Measurements from ENCODE around the gene ASPG.

DNA sequence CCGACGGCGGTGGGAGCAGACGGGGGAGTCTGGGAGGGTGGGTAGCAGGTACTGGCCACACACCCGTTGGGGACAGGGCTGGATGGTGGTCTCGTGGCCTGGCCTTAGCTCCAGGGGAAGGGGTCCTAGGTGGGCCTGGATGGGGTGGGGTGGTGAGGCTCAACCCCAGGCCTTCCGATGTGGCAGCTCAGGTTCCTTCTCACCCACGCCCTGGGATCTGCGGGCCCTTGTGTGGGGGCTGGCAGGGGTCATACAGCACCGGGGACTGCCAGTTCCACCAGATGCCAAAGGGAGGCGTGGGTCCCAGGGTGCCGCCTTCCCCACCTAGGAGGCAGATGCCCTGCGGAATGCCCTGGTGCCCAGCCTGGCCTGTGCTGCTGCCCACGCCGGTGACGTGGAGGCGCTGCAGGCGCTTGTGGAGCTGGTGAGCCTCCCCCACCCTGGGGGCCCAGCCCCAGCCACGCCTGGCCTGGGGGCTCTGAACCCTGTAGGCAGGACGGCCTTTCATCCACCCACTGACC, 21.0 kb downstream of the ASPG start:
- TF ChIP-seq POLR2AphosphoS5 (IDR thresholded peaks at IDR 0.05; ENCODE audit: low read depth, low read length) (no peak), POLR2A (IDR thresholded peaks at IDR 0.05; ENCODE audit: low read depth, low read length) (no peak)
